Endometrial microvascular endothelial cells (primary cell): Measurements from ENCODE around the gene TOP3A. TPM values are rescaled to one million over a fixed set of nuclear protein-coding genes. Genes with fewer than 3 reads are reported as not detected.
"Not testable (repeated sequence)": the region's sequence is repeated elsewhere in the genome, so short reads cannot be mapped to it uniquely, and the experiment has no call there.

ENCODE experiments used
- in situ Hi-C: cut with HindIII; loops from 2 replicates; pipeline ENCODE4 v1.10.0; 2017; ENCODE audit warnings: low sequenced_read_pairs, low pct_unique_long_range_greater_than_20kb; ENCODE audit errors: inconsistent ontology term
- total RNA-seq: library from RNA; depleted of rRNA; stranded (reverse); fragments of >200 nt; gene quantifications from one replicate; pipeline ENCODE4 v1.2.3, GENCODE V29; 2015; ENCODE audit errors: inconsistent ontology term

TOP3A gene
- total RNA-seq, 1 donor from 2014 or later, result 55.3 TPM

- in situ Hi-C loops, result no loop called here
Measured at GRCh38 chr17:18324140-18325050, 9.6 kb upstream of the TOP3A start.

GRCh38 chr17:18323507-18324139 lies 8.8 kb upstream of the TOP3A start:
- in situ Hi-C loops, result no loop called here

- in situ Hi-C loops, result no loop called here
Measured at GRCh38 chr17:18323007-18323406, 8.2 kb upstream of the TOP3A start.

- in situ Hi-C loops, result no loop called here
Measured at GRCh38 chr17:18322522-18322921, 7.7 kb upstream of the TOP3A start.

- in situ Hi-C loops, result no loop called here
Measured at GRCh38 chr17:18321309-18321708, 6.5 kb upstream of the TOP3A start.

GRCh38 chr17:18320301-18320700 lies 5.5 kb upstream of the TOP3A start:
- in situ Hi-C loops, result no loop called here

GRCh38 chr17:18319604-18320256 lies 4.9 kb upstream of the TOP3A start:
- in situ Hi-C loops, result no loop called here

- in situ Hi-C loops, result no loop called here
Measured at GRCh38 chr17:18318771-18319450, 4.1 kb upstream of the TOP3A start.

GRCh38 chr17:18318117-18318516 lies 3.3 kb upstream of the TOP3A start:
- in situ Hi-C loops, result no loop called here

GRCh38 chr17:18315961-18316360 lies 1.2 kb upstream of the TOP3A start:
- in situ Hi-C loops, result no loop called here

- in situ Hi-C loops, result no loop called here
Measured at GRCh38 chr17:18315562-18315922, 748 bp upstream of the TOP3A start.

GRCh38 chr17:18314059-18314730 lies 599 bp downstream of the TOP3A start:
- in situ Hi-C loops, result no loop called here

- in situ Hi-C loops, result no loop called here
Measured at GRCh38 chr17:18309202-18309601, 5.6 kb downstream of the TOP3A start.

GRCh38 chr17:18303206-18303605 lies 11.6 kb downstream of the TOP3A start:
- in situ Hi-C loops, result not testable (repeated sequence)

GRCh38 chr17:18300725-18301480 lies 13.9 kb downstream of the TOP3A start:
- in situ Hi-C loops, result no loop called here

- in situ Hi-C loops, result not testable (repeated sequence)
Measured at GRCh38 chr17:18298061-18298460, 16.7 kb downstream of the TOP3A start.

- in situ Hi-C loops, result no loop called here
Measured at GRCh38 chr17:18291718-18292540, 22.9 kb downstream of the TOP3A start.
